Measurements from ENCODE around the gene ITGAD. TPM values are rescaled to one million over a fixed set of nuclear protein-coding genes. Genes with fewer than 3 reads are reported as not detected.

The ITGAD gene
- total and polyA plus RNA-seq, 2 of the 4 experiments (the other 2 are of a cell fraction), result not detected

DNA sequence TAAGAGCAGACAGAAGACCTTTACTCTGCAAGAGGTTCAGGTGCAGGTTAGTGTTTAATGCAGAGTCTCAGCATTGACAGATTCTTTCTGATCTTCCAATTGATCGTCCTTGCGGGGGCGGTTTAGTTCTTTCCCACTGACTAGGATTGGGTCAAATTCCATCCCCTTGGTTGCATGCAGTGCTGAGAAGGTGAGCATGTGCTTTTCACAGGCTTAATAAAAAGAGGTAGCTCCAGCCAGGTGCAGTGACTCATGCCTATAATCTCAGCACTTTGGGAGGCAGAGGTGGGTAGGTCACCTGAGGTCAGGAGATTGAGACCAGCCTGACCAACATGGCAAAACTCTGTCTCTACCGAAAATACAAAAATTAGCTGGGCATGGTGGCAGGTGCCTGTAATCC is 7.5 kb upstream of the ITGAD start:
- Histone ChIP-seq H2BK20ac (ENCODE audit: low read depth, low read length) (no peak overlapping the region), H3K9ac (ENCODE audit: low read depth, low read length) (no peak overlapping the region), H2AK5ac (ENCODE audit: low read depth, low read length) (no peak overlapping the region), H4K20me1 (ENCODE audit: insufficient read depth, low read length) (no peaks in the 10 kb centered on the region; the same call in 1 of the 2 replicates), H3K36me3 (ENCODE audit: control insufficient read depth, insufficient read depth, low read length) (no peaks in the 10 kb centered on the region), H2BK120ac (ENCODE audit: low read depth, low read length) (no peak overlapping the region), H2AFZ (replicated peaks; ENCODE audit: low read length, poor library complexity) (no peak overlapping the region), H3K4me3 (ENCODE audit: insufficient read depth, low read depth, low read length) (no peak overlapping the region), H2BK15ac (ENCODE audit: low read depth, low read length) (no peak overlapping the region), H3K4ac (ENCODE audit: low read depth, low read length) (no peak overlapping the region), H4K5ac (ENCODE audit: low read depth, low read length) (no peak overlapping the region), H3K23ac (ENCODE audit: low read depth, low read length) (no peak overlapping the region), H2AK9ac (replicated peaks; ENCODE audit: low read depth, low read length, poor library complexity) (no peak overlapping the region), H3K27ac (ENCODE audit: insufficient read depth, low read length) (no peak overlapping the region), H3K9me3 (ENCODE audit: control insufficient read depth, insufficient read depth, low read length) (no peaks in the 10 kb centered on the region), H3K79me1 (ENCODE audit: low read depth in 1 of 2, low read length in 2 of 2) (no peaks in the 10 kb centered on the region), H4K8ac (ENCODE audit: low read depth in 2 of 2, low read length in 2 of 2) (no peak overlapping the region), H3K4me2 (ENCODE audit: low read depth, low read length) (no peak overlapping the region), H2BK5ac (ENCODE audit: low read depth, low read length, poor library complexity, severe bottlenecking) (no peak overlapping the region), H4K91ac (ENCODE audit: insufficient read depth, low read depth, low read length) (no peak overlapping the region), H3K14ac (replicated peaks; ENCODE audit: low read depth, low read length) (no peak overlapping the region), H3K27me3 (ENCODE audit: control insufficient read depth, insufficient read depth, low read length) (peaks cover 18% of the 10 kb centered on the region), H3K9me1 (ENCODE audit: insufficient read depth, low read length) (no peaks in the 10 kb centered on the region), H3K4me1 (ENCODE audit: control insufficient read depth, insufficient read depth, low read length) (no peaks in the 10 kb centered on the region; the same call in 1 of the 2 replicates), H3K18ac (ENCODE audit: low read depth, low read length) (no peak overlapping the region), H3K56ac (ENCODE audit: extremely low read depth, insufficient read depth, low read length) (no peak overlapping the region)
- BruUV-seq (replicated peaks), result no TSS peak
- in situ Hi-C loops (cut with MboI; ENCODE audit: low sequenced_read_pairs), result no loop called here
- dilution Hi-C loops (cut with HindIII; ENCODE audit: low sequenced_read_pairs, unreplicated experiment), result no loop called here
- intact Hi-C loops (cut with micrococcal nuclease), result loop anchor here (10.0 kb wide), 1 partner anchor 59 kb away; the partner anchor contains the start of gene ZNF843
- ChIA-PET CTCF (interaction anchor here (0.8 kb wide), 1 partner anchor 169 kb away, joined by 3 read pairs; the partner anchor contains the start of gene PYDC1), POLR2A (ENCODE audit: unreplicated experiment) (no interaction called here)
- 90% methylated on average over 2 of the region's 4 CpGs; no CpG with 5 or more reads in 1 of the 2 experiments for WGBS, 2 experiments (ENCODE audit: extremely low coverage in 2 of 2, insufficient read length in 1 of 2)
- ATAC-seq (ENCODE audit: low read depth), result no peak
- no peak for DNase-seq
- TF ChIP-seq, protein P1, sequence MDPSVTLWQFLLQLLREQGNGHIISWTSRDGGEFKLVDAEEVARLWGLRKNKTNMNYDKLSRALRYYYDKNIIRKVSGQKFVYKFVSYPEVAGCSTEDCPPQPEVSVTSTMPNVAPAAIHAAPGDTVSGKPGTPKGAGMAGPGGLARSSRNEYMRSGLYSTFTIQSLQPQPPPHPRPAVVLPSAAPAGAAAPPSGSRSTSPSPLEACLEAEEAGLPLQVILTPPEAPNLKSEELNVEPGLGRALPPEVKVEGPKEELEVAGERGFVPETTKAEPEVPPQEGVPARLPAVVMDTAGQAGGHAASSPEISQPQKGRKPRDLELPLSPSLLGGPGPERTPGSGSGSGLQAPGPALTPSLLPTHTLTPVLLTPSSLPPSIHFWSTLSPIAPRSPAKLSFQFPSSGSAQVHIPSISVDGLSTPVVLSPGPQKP (IDR thresholded peaks at IDR 0.05; ENCODE audit: borderline replicate concordance, low read depth, low read length), result no peak
- no peak for TF ChIP-seq SMC3 (IDR thresholded peaks at IDR 0.05; ENCODE audit: low read depth, low read length)
- TF ChIP-seq, protein P2, sequence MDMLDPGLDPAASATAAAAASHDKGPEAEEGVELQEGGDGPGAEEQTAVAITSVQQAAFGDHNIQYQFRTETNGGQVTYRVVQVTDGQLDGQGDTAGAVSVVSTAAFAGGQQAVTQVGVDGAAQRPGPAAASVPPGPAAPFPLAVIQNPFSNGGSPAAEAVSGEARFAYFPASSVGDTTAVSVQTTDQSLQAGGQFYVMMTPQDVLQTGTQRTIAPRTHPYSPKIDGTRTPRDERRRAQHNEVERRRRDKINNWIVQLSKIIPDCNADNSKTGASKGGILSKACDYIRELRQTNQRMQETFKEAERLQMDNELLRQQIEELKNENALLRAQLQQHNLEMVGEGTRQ (IDR thresholded peaks at IDR 0.05; ENCODE audit: low read depth, low read length), result no peak
- no peak for TF ChIP-seq MAFK (IDR thresholded peaks at IDR 0.05; ENCODE audit: low read depth, low read length)
